HG02588 (cell line): ENCODE data around the gene TIGIT.
"Not testable (repeated sequence)": the region's sequence is repeated elsewhere in the genome, so short reads cannot be mapped to it uniquely, and the experiment has no call there.

Experiments
- ATAC-seq: cut with Tn5 transposase; IDR thresholded peaks from one replicate; pipeline ENCODE4 v1.9.1; 2021; ENCODE audit warnings: mild to moderate bottlenecking, moderate library complexity; ENCODE audit not compliant: unreplicated experiment

The TIGIT gene

GRCh38 chr3:114293838-114294535, at the start of gene TIGIT:
Gene TIGIT (plus strand): TSS chr3:114294028. CDS start chr3:114294062, 34 bp downstream.
- ATAC-seq, result no peak

- ATAC-seq, result no peak
Observed at GRCh38 chr3:114252954-114253353, 40.9 kb upstream of the TIGIT start.

GRCh38 chr3:114253505-114253904, 40.3 kb upstream of the TIGIT start:
- ATAC-seq, result no peak

GRCh38 chr3:114259566-114259965, 34.3 kb upstream of the TIGIT start:
- ATAC-seq, result no peak

- ATAC-seq, result no peak
Observed at GRCh38 chr3:114260152-114260551, 33.7 kb upstream of the TIGIT start.

- ATAC-seq, result no peak
Observed at GRCh38 chr3:114270019-114270418, 23.8 kb upstream of the TIGIT start.

- no peak for ATAC-seq
Observed at GRCh38 chr3:114272271-114272670, 21.6 kb upstream of the TIGIT start.

- no peak for ATAC-seq
Observed at GRCh38 chr3:114274929-114275328, 18.9 kb upstream of the TIGIT start.

GRCh38 chr3:114276856-114277255, 17.0 kb upstream of the TIGIT start:
- not testable (repeated sequence) for ATAC-seq

GRCh38 chr3:114284644-114285043, 9.2 kb upstream of the TIGIT start:
- ATAC-seq, result no peak

GRCh38 chr3:114285648-114286230, 8.1 kb upstream of the TIGIT start:
- ATAC-seq, result no peak

GRCh38 chr3:114286266-114286665, 7.6 kb upstream of the TIGIT start:
- ATAC-seq, result no peak

- peak; percentile 92 for ATAC-seq
Observed at GRCh38 chr3:114290911-114291901, 2.6 kb upstream of the TIGIT start.

- ATAC-seq, result no peak
Observed at GRCh38 chr3:114294940-114295480, 1.2 kb downstream of the TIGIT start.

- ATAC-seq, result no peak
Observed at GRCh38 chr3:114295946-114296345, 2.1 kb downstream of the TIGIT start.

GRCh38 chr3:114299421-114299820, 5.6 kb downstream of the TIGIT start:
- peak; percentile 47 for ATAC-seq

GRCh38 chr3:114299941-114300624, 6.3 kb downstream of the TIGIT start:
- ATAC-seq, result no peak

GRCh38 chr3:114307222-114307830, 13.5 kb downstream of the TIGIT start:
- peak; percentile 53 for ATAC-seq

- ATAC-seq, result no peak
Observed at GRCh38 chr3:114307832-114308231, 14.0 kb downstream of the TIGIT start.

GRCh38 chr3:114308377-114308776, 14.5 kb downstream of the TIGIT start:
- peak; percentile 10 for ATAC-seq
